WI38 (cell line): ENCODE results near the gene KNOP1.

ENCODE experiments used
- H3K4me3 ChIP-seq: 2 replicates; pipeline ENCODE4 v1.5.1; 2011; ENCODE audit warnings: low read depth, mild to moderate bottlenecking, control low read depth, low read length
- CTCF ChIP-seq: IDR thresholded peaks from 2 replicates; pipeline ENCODE4 v1.5.1; 2012; ENCODE audit warnings: low read depth, mild to moderate bottlenecking, control low read depth, low read length

KNOP1 gene

GRCh38 chr16:19705146-19705501, 12.9 kb downstream of the KNOP1 start:
- no peak overlapping the region for H3K4me3 ChIP-seq
- TF ChIP-seq CTCF = no peak

- no peak overlapping the region for H3K4me3 ChIP-seq
- no peak for TF ChIP-seq CTCF
Measured at GRCh38 chr16:19704321-19705145, 13.5 kb downstream of the KNOP1 start.

GRCh38 chr16:19703172-19703889, 14.7 kb downstream of the KNOP1 start:
- no peak overlapping the region for H3K4me3 ChIP-seq
- no peak for TF ChIP-seq CTCF

GRCh38 chr16:19701091-19701490, 16.9 kb downstream of the KNOP1 start:
- no peak for TF ChIP-seq CTCF

GRCh38 chr16:19700319-19700781, 17.7 kb downstream of the KNOP1 start:
- no peak for TF ChIP-seq CTCF
- H3K4me3 ChIP-seq = no peak overlapping the region

More at GRCh38 chr16:19701091-19701490, 16.9 kb downstream of the KNOP1 start:
- no peak overlapping the region for H3K4me3 ChIP-seq

- TF ChIP-seq CTCF = no peak
- H3K4me3 ChIP-seq = no peak overlapping the region
Measured at GRCh38 chr16:19699472-19699871, 18.6 kb downstream of the KNOP1 start.
